Psoas muscle (tissue), 8 donors: ENCODE measurements around the gene GLCCI1. TPM values are rescaled to one million over a fixed set of nuclear protein-coding genes. Genes with fewer than 3 reads are reported as not detected.

Experiments used
- ATAC-seq, 4 donors: fragments of 200-7000 bp; cut with Tn5 transposase; one replicate each; pipeline ENCODE4 v1.9.1; 2020; ENCODE audit warnings: moderate library complexity in 3 of 4, mild to moderate bottlenecking in 2 of 4
- DNase-seq, 2 donors: peaks; one replicate each; pipeline ENCODE4 v3.0.0-alpha.2; 2020
- H3K27ac ChIP-seq: fragments of 200-600 bp; one replicate; pipeline ENCODE4 v1.8.0; 2022
- H3K27me3 ChIP-seq, 3 donors: fragments of 200-600 bp in 1 of 3; one replicate each; pipeline versions ENCODE4 v1.6.1 to v1.8.0; 2013 to 2022; ENCODE audit warnings: low read length in 2 of 3, mild to moderate bottlenecking in 2 of 3, moderate library complexity in 1 of 3; ENCODE audit not compliant: insufficient read depth in 3 of 3
- H3K36me3 ChIP-seq, 2 donors: fragments of 200-600 bp in 1 of 2; one replicate each; pipeline versions ENCODE4 v1.6.1 to v1.8.0; 2013 to 2022; ENCODE audit warnings: low read depth in 1 of 2, mild to moderate bottlenecking in 1 of 2, moderate library complexity in 1 of 2; ENCODE audit not compliant: insufficient read depth in 1 of 2
- H3K4me1 ChIP-seq: fragments of 200-600 bp; one replicate; pipeline ENCODE4 v1.8.0; 2022
- H3K4me3 ChIP-seq: fragments of 200-600 bp; one replicate; pipeline ENCODE4 v1.8.0; 2022; ENCODE audit warnings: mild to moderate bottlenecking
- H3K9me3 ChIP-seq: fragments of 200-600 bp; one replicate; pipeline ENCODE4 v1.8.0; 2022
- WGBS, 3 donors: extraction: QIAGEN DNeasy Blood & Tissue Kit; methylation state at CpG; one replicate each; pipeline versions ENCODE4 v1.1.6 to v1.1.7; 2013; 5-methylcytosine and 5-hydroxymethylcytosine counted together
- intact Hi-C, 2 donors: fragments of 100-400 bp; cut with DNase I; formaldehyde crosslinking; loops; one replicate each; pipeline versions ENCODE4 v1.11.0 to v1.14.2; 2022
- polyA plus RNA-seq, 3 donors: library from polyadenylated mRNA; stranded (reverse); fragments of 200-250 nt; gene quantifications; one replicate each; pipeline ENCODE4 v1.2.3, GENCODE V29; 2013
- total RNA-seq, 4 donors: library from RNA; stranded (reverse); fragmentation: NEBNext Ultra II Directional in 2 of 4; extraction: Animal tissue kit (Norgen Biotek cat#: 25700) in 2 of 4; gene quantifications; one replicate each; pipeline versions ENCODE4 v1.2.1 to v1.2.4, GENCODE V29; 2021 to 2023
- TF ChIP-seq, protein P1 (sequence below): fragments of 200-600 bp; IDR thresholded peaks from one replicate; pipeline ENCODE4 v1.8.0; 2022; ENCODE audit warnings: antibody characterized with exemption
- donor health status: healthy with polysubstance abuse.
- donor health status: DM: no; HTN: no; CAD: no; lungs with moderate emphysema.
- donor health status: Bipolar disorder and iron deficiency.
- donor health status: healthy.
- donor health status: DM: yes; HTN: yes; CAD: no.
- donor health status: DM: no; HTN: no; CAD: no.
- donor health status: DM: no; HTN: no; CAD: no.
- donor health status: DM: yes; HTN: yes; CAD: no.

The GLCCI1 gene
- total and polyA plus RNA-seq, 7 donors = 0.57 to 8.0 (median 3.1) TPM

DNA sequence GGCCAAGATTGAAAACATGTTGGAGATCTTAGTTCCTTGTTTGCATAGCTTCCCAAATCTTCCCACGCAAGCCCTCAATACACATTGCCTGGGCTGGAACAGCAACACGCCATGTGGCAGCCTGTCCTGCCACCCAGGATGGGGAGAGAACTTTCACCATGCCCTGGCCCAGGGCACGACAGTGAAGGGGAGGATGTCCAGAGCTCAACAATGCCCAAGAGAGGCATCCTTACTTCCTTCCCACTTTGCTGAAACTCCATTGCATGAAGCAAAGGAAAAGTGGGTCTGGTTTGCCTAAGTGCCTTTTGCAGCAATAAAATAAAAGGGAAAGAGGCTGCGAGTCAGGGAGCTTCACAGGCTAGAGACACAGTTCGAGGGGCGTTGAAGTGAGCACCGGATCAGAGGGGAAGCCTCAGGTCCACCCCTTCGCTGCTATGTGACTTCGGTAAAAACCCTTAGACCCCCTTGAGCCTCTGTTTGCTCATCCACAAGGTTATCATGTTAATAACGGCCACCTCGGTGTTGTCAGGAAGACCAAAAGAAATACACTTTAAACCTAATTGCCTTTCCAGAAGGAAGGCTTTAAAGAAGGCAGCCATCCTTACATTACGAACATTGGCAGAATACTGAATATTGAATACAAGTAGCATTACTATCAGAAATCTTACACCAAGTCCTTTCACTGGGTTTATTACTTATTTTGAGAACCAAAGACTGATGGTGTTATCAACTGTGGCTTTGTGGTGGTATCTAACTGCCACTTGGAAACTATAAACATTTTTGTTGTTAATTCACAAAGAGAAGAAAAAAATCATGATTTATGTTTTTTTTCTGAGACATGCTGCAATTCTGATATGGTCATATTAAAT lies 160.1 kb downstream of the GLCCI1 start:
- TF ChIP-seq, protein P1, sequence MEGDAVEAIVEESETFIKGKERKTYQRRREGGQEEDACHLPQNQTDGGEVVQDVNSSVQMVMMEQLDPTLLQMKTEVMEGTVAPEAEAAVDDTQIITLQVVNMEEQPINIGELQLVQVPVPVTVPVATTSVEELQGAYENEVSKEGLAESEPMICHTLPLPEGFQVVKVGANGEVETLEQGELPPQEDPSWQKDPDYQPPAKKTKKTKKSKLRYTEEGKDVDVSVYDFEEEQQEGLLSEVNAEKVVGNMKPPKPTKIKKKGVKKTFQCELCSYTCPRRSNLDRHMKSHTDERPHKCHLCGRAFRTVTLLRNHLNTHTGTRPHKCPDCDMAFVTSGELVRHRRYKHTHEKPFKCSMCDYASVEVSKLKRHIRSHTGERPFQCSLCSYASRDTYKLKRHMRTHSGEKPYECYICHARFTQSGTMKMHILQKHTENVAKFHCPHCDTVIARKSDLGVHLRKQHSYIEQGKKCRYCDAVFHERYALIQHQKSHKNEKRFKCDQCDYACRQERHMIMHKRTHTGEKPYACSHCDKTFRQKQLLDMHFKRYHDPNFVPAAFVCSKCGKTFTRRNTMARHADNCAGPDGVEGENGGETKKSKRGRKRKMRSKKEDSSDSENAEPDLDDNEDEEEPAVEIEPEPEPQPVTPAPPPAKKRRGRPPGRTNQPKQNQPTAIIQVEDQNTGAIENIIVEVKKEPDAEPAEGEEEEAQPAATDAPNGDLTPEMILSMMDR = no peak
- Histone ChIP-seq H3K27ac (no peak overlapping the region), H3K36me3 (no peaks in the 10 kb centered on the region), H3K4me3 (no peak overlapping the region), H3K9me3 (no peaks in the 10 kb centered on the region), H3K4me1 (no peaks in the 10 kb centered on the region), H3K27me3 (no peaks in the 10 kb centered on the region)
- intact Hi-C loops = no loop called here
- 71 to 78% (median 76%) methylated on average over 12 of the region's 12 CpGs for whole genome bisulfite sequencing, 3 donors
- DNase-seq = no peak
- no peak for ATAC-seq

DNA sequence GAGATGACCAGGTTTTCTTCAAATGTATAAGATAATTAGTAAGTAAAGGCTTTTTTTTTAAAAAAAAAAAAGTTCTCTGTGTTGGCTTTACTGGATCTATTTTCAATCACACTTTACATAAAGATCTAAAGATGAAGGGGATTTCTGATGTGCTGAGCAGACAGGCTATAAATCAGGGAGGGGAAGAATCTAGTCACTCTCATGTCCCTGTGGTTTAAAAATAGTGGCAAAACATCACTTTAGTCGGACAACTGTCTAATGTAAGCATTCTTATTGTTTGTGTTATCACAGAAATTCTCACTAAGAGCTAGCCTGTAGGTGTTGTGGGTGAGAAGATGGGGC lies 160.7 kb downstream of the GLCCI1 start:
- TF ChIP-seq, protein P1 = no peak
- WGBS, 3 donors = 71 to 87% (median 83%) methylated on average over 1 of the region's 1 CpG
- H3K4me1 ChIP-seq = no peaks in the 10 kb centered on the region
- H3K36me3 ChIP-seq = no peaks in the 10 kb centered on the region
- DNase-seq (no peak), ATAC-seq (no peak)
- H3K27ac ChIP-seq = no peak overlapping the region
- intact Hi-C loops = no loop called here
- no peaks in the 10 kb centered on the region for H3K27me3 ChIP-seq
- H3K9me3 ChIP-seq = no peaks in the 10 kb centered on the region
- H3K4me3 ChIP-seq = no peak overlapping the region

DNA sequence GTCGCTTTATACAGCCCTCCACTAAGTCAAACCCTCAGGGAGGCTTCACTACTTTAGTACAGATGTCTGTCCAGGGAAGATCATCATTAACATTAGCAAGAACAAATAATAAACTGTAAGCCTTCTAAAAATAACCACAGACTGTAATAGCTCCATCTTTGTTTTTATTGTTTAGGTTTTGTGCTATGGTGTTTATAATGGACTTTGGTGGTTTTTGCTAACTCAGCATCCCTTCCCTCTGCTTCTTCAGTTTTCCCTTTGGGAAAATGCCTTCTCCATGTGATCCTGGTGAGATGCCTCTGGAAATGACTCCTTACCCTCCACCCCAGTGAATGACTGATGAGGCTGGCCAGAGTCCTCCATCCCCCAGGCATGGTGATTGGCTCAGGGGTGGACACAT lies 162.1 kb downstream of the GLCCI1 start:
- H3K27ac ChIP-seq = no peak overlapping the region
- no peaks in the 10 kb centered on the region for H3K27me3 ChIP-seq
- intact Hi-C loops = no loop called here
- no peaks in the 10 kb centered on the region for H3K9me3 ChIP-seq
- DNase-seq = no peak
- H3K4me1 ChIP-seq = no peaks in the 10 kb centered on the region
- no peak overlapping the region for H3K4me3 ChIP-seq
- no peaks in the 10 kb centered on the region for H3K36me3 ChIP-seq
- WGBS, 3 donors = 89 to 91% (median 91%) methylated on average over 1 of the region's 1 CpG
- ATAC-seq = no peak
- TF ChIP-seq, protein P1 = no peak

DNA sequence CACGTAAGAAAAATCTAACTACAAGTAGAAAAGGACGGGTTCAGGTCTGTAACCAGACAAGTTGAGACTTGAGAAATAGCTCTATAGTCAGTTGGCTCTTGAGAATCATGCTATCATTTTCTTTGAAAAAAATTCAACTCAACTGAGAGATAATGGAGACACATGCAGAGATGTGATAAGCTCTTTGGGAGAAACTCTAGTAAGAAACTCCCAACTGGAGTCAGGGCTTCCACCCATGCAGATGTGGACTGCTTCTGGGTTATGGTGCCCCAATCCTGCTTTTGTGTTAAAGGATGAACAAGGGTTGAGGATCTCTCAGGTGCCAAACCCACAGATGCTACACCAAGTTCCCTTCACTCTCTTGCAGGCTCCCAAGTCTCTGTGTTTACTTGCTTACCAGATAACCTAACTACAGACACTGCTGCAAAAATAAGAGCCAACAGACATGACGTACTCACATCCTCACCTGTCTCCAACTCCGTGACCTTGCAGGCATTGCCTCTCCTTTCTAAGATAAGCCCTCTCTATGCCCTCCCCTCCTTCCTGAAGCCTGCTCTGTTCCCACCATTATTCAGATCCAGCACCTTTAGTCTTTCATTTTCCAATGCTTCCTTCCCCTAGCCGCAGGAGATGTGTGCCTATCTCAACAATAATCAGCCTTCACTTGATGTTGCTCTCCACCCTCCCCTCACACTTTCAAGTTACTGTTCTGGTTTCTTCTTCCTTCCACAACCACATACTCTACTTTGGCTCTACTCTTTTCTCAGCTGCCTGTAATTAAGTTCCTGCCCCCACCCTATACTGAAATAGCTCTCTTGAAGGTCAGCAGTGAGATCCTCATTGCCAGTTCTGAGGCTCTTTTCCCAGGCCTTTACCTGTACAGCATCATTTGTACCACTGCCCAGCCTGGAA lies 163.4 kb downstream of the GLCCI1 start:
- H3K4me1 ChIP-seq = no peaks in the 10 kb centered on the region
- no peak overlapping the region for H3K27ac ChIP-seq
- TF ChIP-seq, protein P1 = no peak
- no peaks in the 10 kb centered on the region for H3K36me3 ChIP-seq
- intact Hi-C loops = no loop called here
- no peak overlapping the region for H3K4me3 ChIP-seq
- no peaks in the 10 kb centered on the region for H3K27me3 ChIP-seq
- DNase-seq = no peak
- ATAC-seq = no peak
- WGBS, 3 donors = 85 to 93% (median 86%) methylated on average over 5 of the region's 5 CpGs
- H3K9me3 ChIP-seq = no peaks in the 10 kb centered on the region
